GM04504 (cell line): ENCODE data around the gene GOLT1B.
A peak's percentile ranks its signal among the peaks of the same experiment; 100 is the strongest.
"Not testable (repeated sequence)": the region's sequence is repeated elsewhere in the genome, so short reads cannot be mapped to it uniquely, and the experiment has no call there.

Experiments
- DNase-seq: peaks from one replicate; pipeline ENCODE4 v3.0.0-alpha.2; 2012; ENCODE audit warnings: low read depth

Gene GOLT1B, protein sequence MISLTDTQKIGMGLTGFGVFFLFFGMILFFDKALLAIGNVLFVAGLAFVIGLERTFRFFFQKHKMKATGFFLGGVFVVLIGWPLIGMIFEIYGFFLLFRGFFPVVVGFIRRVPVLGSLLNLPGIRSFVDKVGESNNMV

DNA sequence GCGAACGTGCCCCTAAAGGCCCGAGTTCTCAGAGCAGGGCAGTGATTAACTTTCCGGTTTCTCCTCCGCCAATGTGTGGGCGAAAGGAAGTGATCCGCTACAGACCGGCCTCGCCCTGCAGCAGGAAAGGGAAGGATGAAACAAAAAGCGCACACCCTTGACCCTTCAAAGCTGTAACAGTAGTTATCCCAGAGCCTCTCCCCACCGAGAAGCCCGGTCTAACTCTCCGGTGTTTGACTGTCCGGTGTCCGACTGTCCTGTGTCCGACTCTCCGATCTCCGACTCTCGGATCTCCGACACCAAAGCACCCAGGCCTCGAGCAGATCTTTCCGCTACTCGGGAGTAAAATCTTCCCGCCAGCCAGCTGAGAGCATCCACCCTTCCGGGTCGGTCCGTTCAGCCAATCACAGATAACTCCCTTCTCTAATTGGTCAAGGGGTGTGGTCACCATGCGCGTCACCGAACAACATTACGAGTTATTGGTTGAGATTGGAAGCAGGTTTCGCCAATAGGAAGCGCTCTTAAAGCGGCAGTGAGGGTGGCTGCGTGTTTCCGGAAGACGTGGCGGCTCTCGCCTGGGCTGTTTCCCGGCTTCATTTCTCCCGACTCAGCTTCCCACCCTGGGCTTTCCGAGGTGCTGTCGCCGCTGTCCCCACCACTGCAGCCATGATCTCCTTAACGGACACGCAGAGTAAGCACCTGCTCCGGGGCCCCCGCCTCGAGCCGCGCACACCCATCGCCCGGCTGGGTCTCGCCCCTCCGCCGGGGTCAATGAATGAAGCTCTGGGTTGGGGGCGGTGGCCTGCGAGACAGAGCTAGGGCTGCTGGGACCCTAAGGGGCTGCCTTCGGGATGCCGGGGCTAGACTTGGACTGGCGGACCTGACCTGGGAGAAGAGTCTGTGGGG is at the start of gene GOLT1B, which contains the start of gene RECQL:
GOLT1B (plus strand) TSS at position 532 of the 906 bp plus-strand sequence; CDS start at position 667, 135 bp downstream.
RECQL (minus strand) TSS at position 378 of the 906 bp plus-strand sequence. CDS start 2,065 bp downstream, outside the sequence.
- DNase-seq, result peak; percentile 97

DNA sequence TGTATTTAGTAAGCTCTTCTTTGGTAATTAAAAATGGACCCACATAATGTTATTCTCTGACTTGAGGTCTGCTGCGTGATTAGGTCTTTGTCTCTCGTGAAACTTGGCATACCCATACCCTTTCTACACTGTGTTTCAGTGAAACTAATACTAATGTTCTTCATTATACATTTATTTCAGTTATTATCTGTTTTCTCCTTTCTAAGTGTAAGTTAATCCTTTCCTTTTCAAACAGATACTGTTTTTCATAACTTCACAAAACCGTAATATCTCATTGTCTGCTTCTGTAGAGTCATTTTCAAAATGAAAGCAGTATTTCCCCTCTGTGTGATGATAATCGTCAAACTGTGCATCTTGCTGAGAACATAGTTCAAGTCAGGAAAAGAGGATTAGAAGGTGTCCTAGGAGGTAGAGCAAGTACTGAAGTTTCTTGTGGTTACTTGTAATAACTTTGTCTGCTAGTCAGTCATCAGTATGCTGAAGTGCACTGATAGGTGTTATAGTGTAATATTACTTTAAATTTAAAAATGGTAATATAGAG is 48.2 kb upstream of the GOLT1B start:
- no peak for DNase-seq

DNA sequence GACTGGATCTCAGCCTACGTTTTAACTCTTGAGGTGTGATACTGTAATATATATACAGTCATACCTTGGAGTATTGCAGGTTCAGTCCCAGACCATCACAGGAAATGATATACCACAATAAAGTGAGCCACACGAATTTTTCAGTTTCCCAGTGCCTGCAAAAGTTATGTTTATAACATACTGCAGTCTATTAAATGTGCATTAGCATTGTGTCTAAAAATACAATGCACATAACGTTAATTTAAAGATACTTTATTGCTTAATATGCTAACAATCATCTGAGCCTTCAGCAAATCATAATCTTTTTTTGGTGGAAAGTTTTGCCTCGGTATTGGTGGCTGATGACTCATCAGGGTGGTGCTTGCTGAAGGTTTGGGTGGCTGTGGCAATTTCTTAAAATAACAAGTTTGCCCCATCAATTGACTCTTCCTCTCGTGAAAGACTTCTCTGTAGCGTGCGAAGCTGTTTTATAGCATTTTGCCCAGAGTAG is 45.3 kb upstream of the GOLT1B start:
- DNase-seq, result no peak

DNA sequence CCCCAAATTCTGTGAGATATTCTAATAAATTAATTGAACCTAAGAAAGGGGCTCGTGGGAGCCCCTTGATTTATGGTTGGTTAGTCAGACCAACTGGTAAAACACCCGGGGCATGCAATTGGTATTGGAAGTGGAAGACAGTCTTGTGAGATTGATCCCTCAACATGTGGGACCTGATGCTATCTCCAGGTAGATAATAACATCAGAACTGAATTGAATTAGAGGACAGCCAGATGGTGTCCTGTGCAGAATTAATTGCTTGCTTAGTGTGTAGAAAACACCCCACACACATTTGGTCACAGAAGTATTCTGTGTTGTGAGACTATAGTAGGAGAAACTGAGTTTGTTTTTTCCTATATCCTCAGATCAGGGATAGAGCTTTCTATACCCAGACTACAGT is 42.1 kb upstream of the GOLT1B start:
- DNase-seq, result no peak

DNA sequence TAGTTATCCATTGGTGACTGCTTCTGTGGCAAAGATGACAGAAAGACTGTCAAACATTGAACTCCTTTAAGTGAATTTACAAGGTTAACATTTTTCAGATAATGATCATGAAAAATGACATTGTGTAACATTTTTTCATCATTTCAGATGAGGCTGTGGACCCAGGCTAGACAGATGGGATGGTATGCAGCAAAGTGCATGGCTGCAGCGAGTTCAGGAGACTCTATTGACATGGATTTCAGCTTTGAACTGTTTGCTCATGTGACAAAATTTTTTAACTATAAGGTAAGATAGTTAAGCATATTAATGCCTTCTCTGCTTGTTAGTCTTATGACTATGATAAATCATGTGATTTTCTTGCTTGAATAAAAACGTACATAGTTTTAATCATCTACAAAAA is 34.3 kb upstream of the GOLT1B start:
- not testable (repeated sequence) for DNase-seq

DNA sequence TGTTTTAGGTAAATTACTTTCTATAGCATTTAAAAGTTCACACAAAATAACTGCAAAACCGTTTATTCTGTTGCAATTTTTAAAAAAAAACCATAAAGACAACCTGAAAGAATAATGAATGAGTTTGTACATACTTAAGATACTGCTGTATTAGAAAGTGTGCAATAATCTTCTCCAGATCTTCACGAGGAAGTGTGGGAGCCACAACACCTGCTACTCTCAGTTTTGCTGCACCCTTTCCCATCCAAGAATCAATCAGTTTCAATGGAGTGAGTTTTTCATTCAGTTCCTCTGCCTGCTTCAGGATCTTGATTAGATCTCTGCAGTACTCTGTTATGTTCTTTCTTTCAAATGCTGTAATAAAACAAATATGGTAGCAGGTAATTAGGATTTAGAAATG is 30.3 kb upstream of the GOLT1B start:
- DNase-seq, result no peak

DNA sequence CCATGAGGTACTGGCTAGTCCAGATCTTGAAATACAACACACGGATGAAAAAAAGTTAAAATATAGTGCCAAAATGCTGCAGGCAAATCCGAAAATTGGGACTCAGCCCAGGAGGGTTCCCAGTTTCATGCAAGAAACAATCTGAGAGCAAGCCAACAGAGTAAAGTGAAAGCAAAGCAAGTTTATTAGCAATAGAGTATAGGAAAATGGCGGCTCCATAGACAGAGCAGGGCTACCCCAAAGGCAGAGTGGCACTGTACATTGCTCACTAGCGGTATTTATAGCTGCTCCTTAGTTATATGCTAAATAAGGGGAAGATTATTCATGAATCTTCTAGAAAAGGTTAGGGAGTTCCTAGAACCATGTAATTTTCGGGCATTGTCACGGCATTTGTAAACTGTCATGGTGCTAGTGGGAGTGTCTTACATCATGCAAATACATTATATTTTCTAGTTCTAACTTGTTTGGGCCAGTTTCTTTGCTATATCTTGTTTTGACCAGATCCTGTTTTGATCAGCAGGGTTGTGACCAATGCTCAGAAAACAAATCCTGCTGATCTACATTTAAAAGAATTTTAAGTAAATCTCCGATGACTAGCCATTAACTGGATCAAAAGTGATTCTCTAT is 29.3 kb upstream of the GOLT1B start:
- DNase-seq, result no peak

DNA sequence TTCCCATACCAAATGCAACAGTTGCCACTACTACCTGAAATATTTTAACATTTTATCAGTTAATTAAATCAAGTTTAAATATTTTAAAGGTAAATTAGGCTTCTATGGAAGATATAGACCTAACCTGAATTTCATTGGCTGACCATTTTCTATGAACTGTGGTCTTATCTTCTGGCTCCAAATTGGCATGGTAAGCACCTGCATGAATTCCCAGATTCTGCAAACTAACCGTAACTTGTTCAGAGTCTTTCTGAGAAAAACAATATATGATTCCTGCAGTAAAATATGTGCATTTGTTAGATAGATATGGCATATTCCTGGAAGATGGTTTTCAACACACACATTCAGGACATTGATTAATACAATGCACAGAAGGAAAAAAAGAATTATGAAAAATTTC is 26.0 kb upstream of the GOLT1B start:
- no peak for DNase-seq

DNA sequence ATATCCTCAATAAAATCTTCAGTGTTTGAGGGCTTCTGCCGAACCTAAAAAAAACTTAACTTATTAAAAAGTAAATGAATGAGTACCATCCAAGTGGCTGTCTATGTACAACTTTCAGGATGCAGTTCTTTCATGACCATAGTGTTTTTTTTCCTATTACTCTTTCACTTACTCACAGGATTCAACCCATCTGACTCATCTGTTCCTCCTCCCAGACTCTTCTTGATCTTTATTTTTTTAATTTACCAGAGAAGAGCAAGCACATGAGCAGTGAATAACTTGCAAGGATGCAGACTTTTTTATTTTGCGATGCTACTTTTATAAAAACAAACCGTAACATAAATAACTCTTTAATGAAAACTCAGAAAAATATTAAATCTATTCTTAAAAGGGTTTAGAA is 24.6 kb upstream of the GOLT1B start:
- DNase-seq, result peak; percentile 1

DNA sequence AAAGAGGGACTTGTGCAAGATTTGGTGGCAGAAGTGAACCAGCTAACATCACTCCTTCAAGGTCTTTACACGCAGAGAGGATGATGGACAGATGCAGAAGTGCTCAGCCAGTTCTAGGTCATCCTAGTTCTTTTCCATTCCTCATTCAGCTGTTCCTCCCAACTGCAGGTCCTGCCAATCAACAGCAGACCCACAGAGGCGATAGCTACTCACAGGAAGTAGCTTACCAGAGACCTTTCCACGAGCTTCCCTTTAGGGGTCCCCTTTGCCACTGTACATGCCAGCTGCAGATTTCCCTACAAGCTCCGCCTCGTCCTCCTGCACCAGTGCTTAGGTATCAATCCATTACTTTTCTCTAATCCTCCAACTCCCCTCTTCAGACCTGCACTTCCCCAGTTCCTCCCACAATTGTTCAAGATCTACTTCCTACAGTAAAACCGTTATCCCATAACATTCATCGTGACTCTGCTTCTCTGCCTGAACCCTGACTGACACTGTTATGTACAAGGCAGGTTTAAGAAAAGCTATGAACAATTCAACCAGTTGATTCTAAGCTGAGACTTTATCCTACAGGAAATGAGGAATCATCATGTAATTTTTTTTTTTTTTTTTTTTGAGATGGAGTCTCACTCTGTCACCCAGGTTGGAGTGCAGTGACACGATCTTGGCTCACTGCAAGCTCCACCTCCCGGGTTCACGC is 22.7 kb upstream of the GOLT1B start:
- DNase-seq, result no peak

DNA sequence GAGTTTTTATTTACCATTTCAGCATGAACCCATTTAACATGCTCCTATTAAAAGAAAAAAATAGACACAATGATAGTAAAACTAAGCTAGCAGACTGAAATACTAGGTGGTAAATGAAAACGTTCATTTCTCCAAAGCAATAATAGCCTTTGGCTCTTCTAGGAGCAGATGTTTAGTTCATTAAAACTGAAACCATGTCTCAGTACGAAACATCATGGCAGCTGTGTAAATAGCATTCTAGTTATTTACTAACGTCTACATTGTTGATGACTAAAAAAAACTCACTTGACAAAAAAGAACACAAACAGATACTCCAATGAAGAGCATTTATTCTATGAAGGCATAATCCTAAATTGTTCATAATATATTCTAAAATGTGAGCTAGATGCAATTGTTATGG is 18.1 kb upstream of the GOLT1B start:
- no peak for DNase-seq

DNA sequence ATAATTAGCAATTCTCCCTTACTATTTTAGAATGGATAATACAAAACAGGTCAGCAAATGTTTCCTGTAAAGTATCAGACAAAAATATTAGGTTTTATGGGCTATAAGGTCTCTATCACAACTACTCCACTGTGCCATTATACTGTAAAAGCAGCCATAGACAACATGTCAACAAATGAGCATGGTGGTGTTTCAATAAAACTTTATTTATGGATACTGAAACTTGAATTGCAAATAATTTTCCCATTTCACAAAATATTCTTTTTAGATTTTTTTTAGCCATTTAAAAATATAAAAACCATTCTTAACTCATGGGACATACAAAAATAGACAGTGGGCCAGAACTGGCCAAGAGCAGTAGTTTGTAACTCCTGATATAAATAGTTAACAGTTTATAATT is 15.6 kb upstream of the GOLT1B start:
- no peak for DNase-seq

DNA sequence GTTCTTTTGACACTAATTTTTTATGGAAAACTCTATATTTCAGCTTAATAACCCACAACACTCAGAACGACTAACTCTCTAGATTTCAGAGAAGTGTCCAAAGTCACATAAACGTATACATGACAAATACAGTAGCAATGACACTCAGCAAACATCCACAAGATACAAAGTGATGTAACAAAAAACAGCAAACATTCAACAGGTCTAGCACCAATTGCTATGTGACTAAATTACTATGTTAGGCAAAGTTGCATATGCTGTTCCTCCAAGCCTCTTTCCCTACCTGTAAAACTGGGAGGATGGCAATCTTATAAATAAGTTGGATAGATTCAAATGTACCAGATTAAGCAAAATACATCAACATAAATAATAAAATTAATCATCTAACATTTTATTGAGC is 1.8 kb upstream of the GOLT1B start:
- no peak for DNase-seq

DNA sequence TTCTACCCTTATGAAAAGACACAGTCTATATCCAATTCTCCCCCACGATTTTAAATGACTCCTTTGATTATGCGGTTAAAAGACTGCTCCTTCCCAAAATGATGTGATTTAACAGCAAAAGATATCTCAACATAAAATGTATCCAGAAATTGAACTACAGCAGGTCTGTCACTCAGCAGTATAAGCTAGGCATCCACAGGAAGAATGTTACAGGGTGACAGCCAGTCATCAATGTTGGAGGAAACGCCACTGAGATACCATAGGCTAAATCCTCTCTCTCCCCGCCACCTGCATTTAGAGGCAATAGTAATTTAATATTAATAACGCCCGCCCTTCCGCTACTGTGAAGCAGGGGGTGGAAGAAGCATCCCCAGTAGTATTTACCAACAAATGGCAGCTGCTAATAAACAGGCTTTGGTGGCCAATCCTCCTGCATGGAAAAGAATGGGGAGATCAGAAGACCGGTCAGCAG is 767 bp upstream of the GOLT1B start:
- no peak for DNase-seq

DNA sequence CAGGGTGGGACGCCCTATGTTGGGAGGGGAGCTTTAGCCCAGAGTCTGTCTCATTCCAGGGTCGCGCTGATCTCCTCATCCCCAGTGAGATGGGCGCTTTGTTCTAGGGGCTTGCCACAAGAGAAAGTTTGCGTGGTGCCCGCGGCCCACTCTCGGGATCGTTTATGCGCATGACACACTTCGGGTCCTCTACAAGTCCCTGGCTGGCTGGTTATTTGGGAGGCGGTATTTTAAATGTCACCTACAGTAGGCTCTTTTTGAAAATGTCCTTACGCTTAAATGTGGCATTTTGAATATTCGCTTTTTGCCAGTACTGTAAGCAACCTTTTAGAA is 541 bp downstream of the GOLT1B start:
- DNase-seq, result peak; percentile 12

DNA sequence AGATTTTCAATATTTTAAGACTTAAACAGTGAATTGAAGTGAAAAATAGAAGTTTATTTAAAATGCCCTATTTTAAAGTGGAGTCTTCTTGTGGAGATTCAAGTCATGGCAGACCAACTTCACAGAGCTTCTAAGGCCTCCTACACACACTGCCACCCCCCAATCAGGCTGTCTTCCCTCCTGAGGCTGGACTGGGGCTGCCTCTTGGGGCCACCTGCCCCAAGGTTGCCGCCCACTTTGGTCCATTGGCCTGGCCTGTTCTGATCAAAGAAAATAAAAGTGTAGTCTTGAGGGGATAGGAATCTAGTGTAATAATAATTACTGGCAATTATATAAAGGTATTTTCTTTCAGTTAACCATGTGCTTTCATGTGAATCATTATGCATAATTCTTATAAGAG is 1.3 kb downstream of the GOLT1B start:
- no peak for DNase-seq

DNA sequence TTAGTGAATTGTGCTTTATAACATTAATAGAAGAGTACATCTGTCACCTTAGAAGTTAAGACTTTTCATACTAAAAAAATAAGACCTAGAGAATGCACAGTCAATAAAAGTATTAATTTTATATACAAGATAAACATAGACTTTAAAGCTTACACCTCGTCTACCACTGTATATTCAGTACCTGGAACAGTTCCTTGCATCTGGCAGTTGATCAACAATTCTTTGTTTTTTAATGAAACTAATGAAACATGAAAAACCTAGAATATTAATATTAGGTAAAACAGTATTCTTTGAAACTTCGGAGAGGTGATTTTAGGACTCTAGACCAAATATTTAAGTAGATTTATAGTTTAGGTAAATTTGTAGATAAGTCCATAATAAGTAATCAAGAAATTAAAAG is 4.3 kb downstream of the GOLT1B start:
- no peak for DNase-seq

DNA sequence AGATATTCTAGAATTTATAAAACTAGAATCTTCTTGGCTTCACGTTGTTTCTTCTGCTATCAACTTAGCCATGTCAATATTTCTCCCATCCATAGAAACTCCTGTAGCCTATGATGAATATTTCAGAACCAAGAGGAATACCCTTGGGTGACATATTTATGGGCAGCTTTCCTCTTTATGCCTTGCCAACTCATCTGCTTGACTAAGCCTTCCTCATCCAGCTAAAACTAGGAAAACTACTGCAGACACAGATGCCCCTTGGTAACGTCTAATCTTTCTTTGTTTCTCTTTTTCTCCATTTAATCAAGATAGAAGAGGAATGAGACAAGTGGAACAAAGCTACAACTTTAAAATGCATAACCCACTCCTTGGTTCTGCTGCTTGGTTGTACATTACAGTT is 6.3 kb downstream of the GOLT1B start:
- DNase-seq, result no peak

DNA sequence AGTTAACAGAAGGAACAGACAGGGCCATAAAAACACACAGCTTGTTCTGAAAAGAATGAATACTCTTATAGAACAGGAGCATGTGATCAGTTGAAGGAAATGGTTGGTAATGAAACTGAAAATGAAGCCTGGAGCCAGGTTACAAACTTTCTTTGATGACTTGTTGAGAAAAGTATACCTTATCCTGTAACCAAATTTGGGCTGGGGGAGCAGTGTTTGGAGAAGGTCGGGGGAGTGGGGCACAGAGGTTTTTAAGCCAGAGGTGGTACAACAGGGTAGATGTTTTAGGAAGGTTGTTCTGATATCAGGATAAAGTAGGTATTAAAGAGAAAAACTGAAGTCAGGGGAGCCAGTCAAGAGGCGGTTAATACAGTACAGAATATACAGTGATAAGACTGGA is 8.2 kb downstream of the GOLT1B start:
- DNase-seq, result no peak

DNA sequence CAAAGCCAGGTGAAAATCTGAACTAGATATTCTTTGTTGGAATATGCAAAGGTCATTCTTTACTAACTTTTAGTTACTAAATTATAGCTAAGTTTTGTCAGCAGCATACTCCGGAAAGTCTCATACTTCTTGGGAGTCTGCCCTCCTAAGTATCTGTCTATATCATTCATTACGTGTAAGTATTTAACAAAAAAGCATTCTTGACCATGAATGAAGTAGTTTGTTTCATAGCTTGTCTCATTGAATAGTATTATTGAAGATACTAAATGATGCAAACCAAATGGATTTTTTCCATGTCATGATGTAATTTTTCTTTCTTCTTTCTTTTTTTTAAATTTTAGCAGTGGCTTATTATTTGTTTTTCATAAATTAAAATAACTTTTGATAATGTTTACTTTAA is 14.7 kb downstream of the GOLT1B start:
- DNase-seq, result no peak

DNA sequence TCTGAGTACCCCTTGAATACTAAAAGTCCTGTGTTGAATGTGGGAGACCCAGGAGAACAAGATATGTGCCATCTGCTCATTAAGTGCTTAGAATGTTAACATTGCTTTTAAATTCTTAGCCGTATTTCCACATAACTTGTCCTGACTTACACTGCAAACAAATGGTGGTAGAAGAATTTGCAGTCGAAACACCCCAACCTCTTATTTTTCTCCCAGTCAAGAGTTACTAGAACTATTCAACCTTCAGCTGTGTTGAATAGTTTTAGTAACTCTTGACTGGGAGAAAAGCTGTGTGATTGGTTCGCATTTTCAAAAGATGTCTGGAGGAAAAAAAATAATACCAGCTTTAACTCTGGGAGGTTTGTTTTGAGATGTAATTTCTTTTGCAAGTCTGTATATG is 16.9 kb downstream of the GOLT1B start:
- no peak for DNase-seq

DNA sequence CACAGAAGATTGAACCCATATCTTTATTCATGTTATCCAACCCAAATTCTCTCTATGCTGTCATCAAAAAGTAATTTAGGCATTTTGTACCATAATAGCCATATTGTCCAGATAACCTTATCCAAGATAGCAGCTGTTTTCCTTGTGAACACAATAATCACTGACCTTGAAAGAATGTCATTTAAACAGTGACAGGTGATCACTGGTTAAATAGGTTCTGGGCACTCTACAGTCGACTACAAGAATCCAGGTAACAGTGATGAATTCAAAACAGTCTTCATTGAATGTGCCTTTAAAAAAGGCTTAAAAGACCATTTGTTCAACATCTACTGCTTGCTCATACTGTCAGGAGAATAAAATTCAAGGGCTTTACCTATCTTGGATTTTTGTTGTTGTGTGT is 20.0 kb downstream of the GOLT1B start:
- DNase-seq, result no peak
